Stimulated activated CD4-positive, alpha-beta T cell treated with anti-CD3 and anti-CD28 coated beads, Interleukin-12 subunit alpha, Interleukin-12 subunit beta, amount 100 ng/mL, for 4 hours (primary cell): ENCODE results near the gene ARID5B.

Source experiments
- DNase-seq: peaks from one replicate; pipeline ENCODE4 v3.0.0-alpha.2; 2020

Gene ARID5B

GRCh38 chr10:62082729-62083411 lies 181.4 kb downstream of the ARID5B start:
- DNase-seq, result peak; percentile 28

- DNase-seq, result no peak
Measured at GRCh38 chr10:62083412-62084267, 182.1 kb downstream of the ARID5B start.

GRCh38 chr10:62084451-62084850 lies 183.0 kb downstream of the ARID5B start:
- no peak for DNase-seq

GRCh38 chr10:62085404-62085803 lies 183.9 kb downstream of the ARID5B start:
- DNase-seq, result no peak

GRCh38 chr10:62085821-62086220 lies 184.3 kb downstream of the ARID5B start:
- DNase-seq, result no peak

GRCh38 chr10:62087329-62087728 lies 185.8 kb downstream of the ARID5B start:
- DNase-seq, result no peak

GRCh38 chr10:62088786-62089185 lies 187.3 kb downstream of the ARID5B start:
- DNase-seq, result no peak

GRCh38 chr10:62092301-62093030 lies 191.0 kb downstream of the ARID5B start:
- DNase-seq, result no peak

- DNase-seq, result no peak
Measured at GRCh38 chr10:62093863-62094291, 192.4 kb downstream of the ARID5B start.

- DNase-seq, result no peak
Measured at GRCh38 chr10:62095181-62096122, 194.0 kb downstream of the ARID5B start.

GRCh38 chr10:62096256-62096933 lies 194.9 kb downstream of the ARID5B start:
- no peak for DNase-seq

- DNase-seq, result no peak
Measured at GRCh38 chr10:62098278-62099121, 197.0 kb downstream of the ARID5B start.

- no peak for DNase-seq
Measured at GRCh38 chr10:62099299-62099698, 197.8 kb downstream of the ARID5B start.

- no peak for DNase-seq
Measured at GRCh38 chr10:62103857-62104256, 202.4 kb downstream of the ARID5B start.

GRCh38 chr10:62106929-62107519 lies 205.5 kb downstream of the ARID5B start:
- no peak for DNase-seq

GRCh38 chr10:62108759-62109586 lies 207.5 kb downstream of the ARID5B start:
- DNase-seq, result no peak

GRCh38 chr10:62109587-62110293 lies 208.2 kb downstream of the ARID5B start:
- DNase-seq, result no peak

- no peak for DNase-seq
Measured at GRCh38 chr10:62112300-62112699, 210.8 kb downstream of the ARID5B start.

- DNase-seq, result no peak
Measured at GRCh38 chr10:62112963-62113362, 211.5 kb downstream of the ARID5B start.
